SJCRH30 (cell line): ENCODE results near the gene C6orf47. TPM values are rescaled to one million over a fixed set of nuclear protein-coding genes. Genes with fewer than 3 reads are reported as not detected.

Experiments used
- DNase-seq, 2 experiments: peaks; one replicate each; pipeline ENCODE4 v3.0.0-alpha.2; 2015 to 2020
- H3K27ac ChIP-seq: fragments of 250-450 bp; sonication (Bioruptor Pico); 2 replicates; pipeline ENCODE4 v1.5.1; 2020; ENCODE audit warnings: mild to moderate bottlenecking, moderate library complexity
- H3K27me3 ChIP-seq: fragments of 250-450 bp; sonication (Bioruptor Pico); 2 replicates; pipeline ENCODE4 v1.5.1; 2020; ENCODE audit warnings: mild to moderate bottlenecking, moderate library complexity
- H3K36me3 ChIP-seq: fragments of 250-450 bp; sonication (Bioruptor Pico); 2 replicates; pipeline ENCODE4 v1.5.1; 2020; ENCODE audit warnings: mild to moderate bottlenecking, moderate library complexity
- H3K4me1 ChIP-seq: fragments of 250-450 bp; sonication (Bioruptor Pico); 2 replicates; pipeline ENCODE4 v1.5.1; 2020; ENCODE audit warnings: mild to moderate bottlenecking, moderate library complexity
- H3K4me3 ChIP-seq: fragments of 250-450 bp; sonication (Bioruptor Pico); 2 replicates; pipeline ENCODE4 v1.5.1; 2020; ENCODE audit warnings: mild to moderate bottlenecking, moderate library complexity
- H3K9me3 ChIP-seq: fragments of 250-450 bp; sonication (Bioruptor Pico); replicated peaks from 2 replicates; pipeline ENCODE4 v1.5.1; 2020; ENCODE audit warnings: mild to moderate bottlenecking, moderate library complexity
- total RNA-seq: library from RNA; depleted of rRNA; stranded (reverse); fragments of >200 nt; shearing (Covaris generic); gene quantifications from 2 replicates; pipeline ENCODE4 v1.2.3, GENCODE V29; 2014

The C6orf47 gene
- total RNA-seq, 1 experiment from 2014 or later = 19.0 TPM

- Histone ChIP-seq H3K27ac (no peak overlapping the region), H3K4me1 (peaks cover 5% of the 10 kb centered on the region), H3K27me3 (no peaks in the 10 kb centered on the region), H3K36me3 (peaks cover 3% of the 10 kb centered on the region), H3K9me3 (no peaks in the 10 kb centered on the region), H3K4me3 (no peak overlapping the region)
- no peak for DNase-seq
Observed at GRCh38 chr6:31692353-31692752, 31.8 kb upstream of the C6orf47 start.

GRCh38 chr6:31691564-31692108 is 31.1 kb upstream of the C6orf47 start:
- H3K27me3 ChIP-seq = no peaks in the 10 kb centered on the region
- no peak for DNase-seq
- peaks cover 7% of the 10 kb centered on the region for H3K36me3 ChIP-seq
- no peaks in the 10 kb centered on the region for H3K9me3 ChIP-seq
- H3K4me1 ChIP-seq = peaks cover 10% of the 10 kb centered on the region
- H3K27ac ChIP-seq = no peak overlapping the region
- no peak overlapping the region for H3K4me3 ChIP-seq

- Histone ChIP-seq H3K27me3 (no peaks in the 10 kb centered on the region), H3K27ac (no peak overlapping the region), H3K36me3 (peaks cover 7% of the 10 kb centered on the region), H3K4me1 (peaks cover 10% of the 10 kb centered on the region), H3K4me3 (no peak overlapping the region), H3K9me3 (no peaks in the 10 kb centered on the region)
- no peak for DNase-seq
Observed at GRCh38 chr6:31691078-31691463, 30.5 kb upstream of the C6orf47 start.

GRCh38 chr6:31690231-31691077 is 29.9 kb upstream of the C6orf47 start:
- peaks cover 7% of the 10 kb centered on the region for H3K36me3 ChIP-seq
- H3K27ac ChIP-seq = no peak overlapping the region
- H3K27me3 ChIP-seq = no peaks in the 10 kb centered on the region
- no peak for DNase-seq
- H3K9me3 ChIP-seq = no peaks in the 10 kb centered on the region
- H3K4me1 ChIP-seq = peaks cover 10% of the 10 kb centered on the region
- H3K4me3 ChIP-seq = no peak overlapping the region

- no peak overlapping the region for H3K27ac ChIP-seq
- no peak for DNase-seq
- H3K27me3 ChIP-seq = no peaks in the 10 kb centered on the region
- H3K36me3 ChIP-seq = peaks cover 7% of the 10 kb centered on the region
- no peak overlapping the region for H3K4me3 ChIP-seq
- H3K4me1 ChIP-seq = peaks cover 10% of the 10 kb centered on the region
- H3K9me3 ChIP-seq = no peaks in the 10 kb centered on the region
Observed at GRCh38 chr6:31689249-31690110, 28.9 kb upstream of the C6orf47 start.

- H3K36me3 ChIP-seq = peaks cover 7% of the 10 kb centered on the region
- peaks cover 17% of the 10 kb centered on the region for H3K4me1 ChIP-seq
- H3K27ac ChIP-seq = peak overlapping the region; percentile 39
- no peaks in the 10 kb centered on the region for H3K9me3 ChIP-seq
- no peak for DNase-seq
- H3K27me3 ChIP-seq = no peaks in the 10 kb centered on the region
- no peak overlapping the region for H3K4me3 ChIP-seq
Observed at GRCh38 chr6:31687860-31688693, 27.5 kb upstream of the C6orf47 start.

- Histone ChIP-seq H3K27me3 (no peaks in the 10 kb centered on the region), H3K4me1 (peaks cover 17% of the 10 kb centered on the region), H3K4me3 (no peak overlapping the region), H3K27ac (peak overlapping the region; percentile 39), H3K36me3 (peaks cover 6% of the 10 kb centered on the region), H3K9me3 (no peaks in the 10 kb centered on the region)
- peak; percentile 84 to 87 for DNase-seq
Observed at GRCh38 chr6:31687321-31687720, 26.7 kb upstream of the C6orf47 start.

GRCh38 chr6:31686483-31686882 is 25.9 kb upstream of the C6orf47 start:
- DNase-seq = no peak
- Histone ChIP-seq H3K9me3 (no peaks in the 10 kb centered on the region), H3K4me3 (no peak overlapping the region), H3K36me3 (peaks cover 5% of the 10 kb centered on the region), H3K4me1 (peaks cover 17% of the 10 kb centered on the region), H3K27ac (no peak overlapping the region), H3K27me3 (no peaks in the 10 kb centered on the region)

- peaks cover 17% of the 10 kb centered on the region for H3K4me1 ChIP-seq
- H3K27me3 ChIP-seq = no peaks in the 10 kb centered on the region
- H3K9me3 ChIP-seq = no peaks in the 10 kb centered on the region
- peaks cover 5% of the 10 kb centered on the region; the same call in 1 of the 2 replicates for H3K36me3 ChIP-seq
- DNase-seq = no peak
- H3K27ac ChIP-seq = no peak overlapping the region
- no peak overlapping the region for H3K4me3 ChIP-seq
Observed at GRCh38 chr6:31683591-31683990, 23.0 kb upstream of the C6orf47 start.

- Histone ChIP-seq H3K36me3 (no peaks in the 10 kb centered on the region), H3K27me3 (no peaks in the 10 kb centered on the region), H3K4me1 (peaks cover 8% of the 10 kb centered on the region; the same call in 1 of the 2 replicates), H3K27ac (no peak overlapping the region), H3K4me3 (no peak overlapping the region), H3K9me3 (no peaks in the 10 kb centered on the region)
- DNase-seq = no peak
Observed at GRCh38 chr6:31681135-31681671, 20.6 kb upstream of the C6orf47 start.

GRCh38 chr6:31680226-31681134 is 19.9 kb upstream of the C6orf47 start, which contains the start of gene LY6G5C:
LY6G5C (minus strand) TSS chr6:31681067; CDS start chr6:31680373, 694 bp downstream.
- Histone ChIP-seq H3K27me3 (no peaks in the 10 kb centered on the region), H3K9me3 (no peaks in the 10 kb centered on the region), H3K27ac (no peak within 1 kb of the TSS), H3K36me3 (no peaks in the 10 kb centered on the region), H3K4me1 (peaks cover 8% of the 10 kb centered on the region; the same call in 1 of the 2 replicates), H3K4me3 (no peak within 1 kb of the TSS)
- peak; percentile 78 to 83 for DNase-seq

GRCh38 chr6:31677955-31678354 is 17.4 kb upstream of the C6orf47 start:
- DNase-seq = no peak
- Histone ChIP-seq H3K4me3 (no peak overlapping the region), H3K27ac (no peak overlapping the region), H3K27me3 (no peaks in the 10 kb centered on the region), H3K4me1 (no peaks in the 10 kb centered on the region), H3K9me3 (no peaks in the 10 kb centered on the region), H3K36me3 (no peaks in the 10 kb centered on the region; the same call in 1 of the 2 replicates)

- no peak for DNase-seq
- no peaks in the 10 kb centered on the region for H3K9me3 ChIP-seq
- no peak overlapping the region for H3K4me3 ChIP-seq
Observed at GRCh38 chr6:31676904-31677303, 16.3 kb upstream of the C6orf47 start.

More at GRCh38 chr6:31676904-31677303, 16.3 kb upstream of the C6orf47 start:
- Histone ChIP-seq H3K4me1 (no peaks in the 10 kb centered on the region), H3K27ac (no peak overlapping the region), H3K27me3 (no peaks in the 10 kb centered on the region), H3K36me3 (peaks cover 5% of the 10 kb centered on the region; the same call in 1 of the 2 replicates)
